DOHH2 (cell line): ENCODE data around the gene ST7.

Experiments used
- H3F3A ChIP-seq: fragments of 200-600 bp; sonication (generic), shearing (Covaris generic); 2 replicates; pipeline ENCODE4 v1.6.0; 2016; ENCODE audit warnings: antibody characterized with exemption, mild to moderate bottlenecking; ENCODE audit not compliant: control insufficient read depth, insufficient read depth
- H3K27ac ChIP-seq: fragments of 200-600 bp; sonication (generic); 2 replicates; pipeline ENCODE4 v1.5.1; 2014; ENCODE audit warnings: low read depth, mild to moderate bottlenecking, low read length, moderate library complexity
- H3K27me3 ChIP-seq: fragments of 200-600 bp; sonication (generic); 2 replicates; pipeline ENCODE4 v1.6.1; 2014; ENCODE audit warnings: mild to moderate bottlenecking, low read length, mixed read lengths; ENCODE audit not compliant: control insufficient read depth
- H3K36me3 ChIP-seq: fragments of 200-600 bp; sonication (generic); 2 replicates; pipeline ENCODE4 v1.6.1; 2014; ENCODE audit warnings: mild to moderate bottlenecking, low read length, moderate library complexity, mixed read lengths; ENCODE audit not compliant: control insufficient read depth
- H3K4me1 ChIP-seq: fragments of 200-600 bp; sonication (generic); 2 replicates; pipeline ENCODE4 v1.6.1; 2014; ENCODE audit warnings: mild to moderate bottlenecking, low read length, mixed read lengths; ENCODE audit not compliant: control insufficient read depth
- H3K4me2 ChIP-seq: fragments of 200-600 bp; sonication (generic); 2 replicates; pipeline ENCODE4 v1.6.0; 2014; ENCODE audit warnings: mild to moderate bottlenecking, low read length, moderate library complexity
- H3K4me3 ChIP-seq: fragments of 200-600 bp; sonication (generic); 2 replicates; pipeline ENCODE4 v1.5.1; 2014; ENCODE audit warnings: mild to moderate bottlenecking, low read length, mixed read lengths
- H3K79me2 ChIP-seq: fragments of 200-600 bp; sonication (generic); 2 replicates; pipeline ENCODE4 v1.6.1; 2014; ENCODE audit warnings: mild to moderate bottlenecking, low read length, mixed read lengths; ENCODE audit not compliant: control insufficient read depth
- H3K9me2 ChIP-seq: fragments of 200-600 bp; sonication (generic); replicated peaks from 2 replicates; pipeline ENCODE4 v1.6.1; 2014; ENCODE audit warnings: mild to moderate bottlenecking, low read length, mixed read lengths; ENCODE audit not compliant: control insufficient read depth
- H3K9me3 ChIP-seq: fragments of 200-600 bp; sonication (generic); 2 replicates; pipeline ENCODE4 v1.6.1; 2014; ENCODE audit warnings: antibody characterized with exemption, low read length, mixed read lengths; ENCODE audit not compliant: control insufficient read depth, insufficient read depth
- H4K20me1 ChIP-seq: fragments of 200-600 bp; sonication (generic); 2 replicates; pipeline ENCODE4 v1.6.0; 2014; ENCODE audit warnings: low read depth, mild to moderate bottlenecking, antibody characterized with exemption, low read length, moderate library complexity; ENCODE audit not compliant: control insufficient read depth, insufficient read depth
- EZH2phosphoT487 ChIP-seq: fragments of 200-600 bp; sonication (generic); IDR thresholded peaks from 2 replicates; pipeline ENCODE4 v1.6.1; 2017; ENCODE audit warnings: borderline replicate concordance, mild to moderate bottlenecking, antibody characterized with exemption, low read length, moderate library complexity, mixed read lengths
- TF ChIP-seq, protein P1 (sequence below): fragments of 200-600 bp; sonication (generic); IDR thresholded peaks from one replicate; pipeline ENCODE4 v1.5.1; 2014; ENCODE audit warnings: antibody characterized with exemption, mild to moderate bottlenecking, low read depth, low read length; ENCODE audit not compliant: poor library complexity, severe bottlenecking

The ST7 gene

DNA sequence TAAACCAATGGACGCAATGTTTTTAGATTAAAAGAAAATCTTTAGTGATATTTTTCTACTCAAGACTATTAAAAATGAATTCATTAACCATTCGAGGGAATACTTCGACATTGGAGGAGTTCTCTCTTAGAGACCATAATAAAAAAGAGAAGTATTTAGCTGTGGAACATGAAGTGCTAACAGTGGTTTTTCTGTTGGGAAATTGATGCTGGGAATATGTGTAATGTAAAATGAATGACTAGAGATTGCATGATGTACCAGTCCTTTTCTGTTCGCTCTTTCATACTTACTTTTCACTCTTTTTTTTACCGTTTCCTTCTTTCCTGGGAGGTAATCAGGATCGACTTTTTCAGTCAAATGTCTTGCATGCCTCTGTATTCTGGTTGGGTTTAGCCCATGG is 41.3 kb downstream of the ST7 start:
- no peaks in the 10 kb centered on the region for H3K79me2 ChIP-seq
- TF ChIP-seq EZH2phosphoT487: no peak
- no peaks in the 10 kb centered on the region for H3K9me2 ChIP-seq
- H3F3A ChIP-seq: no peaks in the 10 kb centered on the region
- H3K4me1 ChIP-seq: no peaks in the 10 kb centered on the region
- H3K4me3 ChIP-seq: no peak overlapping the region
- H3K36me3 ChIP-seq: no peaks in the 10 kb centered on the region
- H3K27me3 ChIP-seq: no peaks in the 10 kb centered on the region
- no peaks in the 10 kb centered on the region for H3K9me3 ChIP-seq
- no peak overlapping the region for H3K27ac ChIP-seq
- no peak overlapping the region for H3K4me2 ChIP-seq
- H4K20me1 ChIP-seq: no peaks in the 10 kb centered on the region

DNA sequence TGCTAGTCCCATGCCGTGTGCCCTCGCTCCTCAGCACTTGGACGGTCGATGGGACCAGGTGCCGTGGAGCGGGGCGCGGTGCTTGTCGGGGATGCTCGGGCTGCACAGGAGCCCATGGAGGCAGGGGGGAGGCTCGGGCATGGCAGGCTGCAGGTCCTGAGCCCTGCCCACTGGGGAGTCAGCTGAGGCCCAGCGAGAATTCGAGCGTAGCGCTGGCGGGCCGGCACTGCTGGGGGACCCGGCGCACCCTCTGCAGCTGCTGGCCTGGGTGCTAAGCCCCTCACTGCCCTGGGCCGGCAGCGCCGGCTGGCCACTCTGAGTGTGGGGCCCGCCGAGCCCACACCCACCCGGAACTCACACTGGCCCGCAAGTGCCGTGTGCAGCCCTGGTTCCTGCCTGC is 44.7 kb downstream of the ST7 start:
- TF ChIP-seq, protein P1, sequence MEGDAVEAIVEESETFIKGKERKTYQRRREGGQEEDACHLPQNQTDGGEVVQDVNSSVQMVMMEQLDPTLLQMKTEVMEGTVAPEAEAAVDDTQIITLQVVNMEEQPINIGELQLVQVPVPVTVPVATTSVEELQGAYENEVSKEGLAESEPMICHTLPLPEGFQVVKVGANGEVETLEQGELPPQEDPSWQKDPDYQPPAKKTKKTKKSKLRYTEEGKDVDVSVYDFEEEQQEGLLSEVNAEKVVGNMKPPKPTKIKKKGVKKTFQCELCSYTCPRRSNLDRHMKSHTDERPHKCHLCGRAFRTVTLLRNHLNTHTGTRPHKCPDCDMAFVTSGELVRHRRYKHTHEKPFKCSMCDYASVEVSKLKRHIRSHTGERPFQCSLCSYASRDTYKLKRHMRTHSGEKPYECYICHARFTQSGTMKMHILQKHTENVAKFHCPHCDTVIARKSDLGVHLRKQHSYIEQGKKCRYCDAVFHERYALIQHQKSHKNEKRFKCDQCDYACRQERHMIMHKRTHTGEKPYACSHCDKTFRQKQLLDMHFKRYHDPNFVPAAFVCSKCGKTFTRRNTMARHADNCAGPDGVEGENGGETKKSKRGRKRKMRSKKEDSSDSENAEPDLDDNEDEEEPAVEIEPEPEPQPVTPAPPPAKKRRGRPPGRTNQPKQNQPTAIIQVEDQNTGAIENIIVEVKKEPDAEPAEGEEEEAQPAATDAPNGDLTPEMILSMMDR: no peak
- TF ChIP-seq EZH2phosphoT487: no peak
- H3K27me3 ChIP-seq: no peaks in the 10 kb centered on the region
- H4K20me1 ChIP-seq: no peaks in the 10 kb centered on the region
- H3K27ac ChIP-seq: no peak overlapping the region
- H3K4me3 ChIP-seq: no peak overlapping the region
- H3K79me2 ChIP-seq: no peaks in the 10 kb centered on the region
- no peaks in the 10 kb centered on the region for H3K9me3 ChIP-seq
- no peak overlapping the region for H3K4me2 ChIP-seq
- H3F3A ChIP-seq: no peaks in the 10 kb centered on the region
- H3K36me3 ChIP-seq: no peaks in the 10 kb centered on the region
- H3K4me1 ChIP-seq: no peaks in the 10 kb centered on the region
- no peaks in the 10 kb centered on the region for H3K9me2 ChIP-seq

DNA sequence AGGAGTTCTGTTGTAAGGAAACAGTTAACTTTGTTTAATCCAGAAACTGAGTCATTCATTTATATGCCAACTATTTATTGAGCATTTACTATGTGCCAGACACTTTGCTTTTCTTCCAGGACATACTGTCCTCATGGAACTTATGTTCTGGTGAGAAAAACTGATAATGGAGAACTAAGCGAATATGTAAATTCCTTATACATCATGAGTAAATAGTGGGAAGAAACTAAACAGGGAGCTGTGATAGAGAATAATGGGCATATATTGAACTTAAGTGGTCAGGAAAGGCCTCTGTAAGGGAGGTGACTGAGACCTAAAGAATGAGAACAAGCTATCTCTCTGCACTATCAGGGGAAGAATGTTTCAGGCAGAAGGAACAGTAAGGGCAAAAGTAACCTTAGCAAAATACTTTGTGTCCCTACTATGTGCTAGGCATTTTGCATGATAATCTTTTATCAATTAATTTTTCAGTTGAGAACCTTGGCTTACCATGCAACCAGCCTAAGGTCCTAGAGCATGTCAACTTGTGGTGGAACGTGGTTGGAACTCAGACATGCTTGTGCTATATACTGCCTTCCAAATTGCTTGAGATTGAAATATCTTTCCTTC is 45.4 kb downstream of the ST7 start:
- H4K20me1 ChIP-seq: no peaks in the 10 kb centered on the region
- no peaks in the 10 kb centered on the region for H3F3A ChIP-seq
- no peaks in the 10 kb centered on the region for H3K79me2 ChIP-seq
- H3K4me3 ChIP-seq: no peak overlapping the region
- no peaks in the 10 kb centered on the region for H3K36me3 ChIP-seq
- H3K4me1 ChIP-seq: no peaks in the 10 kb centered on the region
- H3K4me2 ChIP-seq: no peak overlapping the region
- no peak overlapping the region for H3K27ac ChIP-seq
- H3K27me3 ChIP-seq: no peaks in the 10 kb centered on the region
- no peaks in the 10 kb centered on the region for H3K9me2 ChIP-seq
- TF ChIP-seq, protein P1: no peak
- no peak for TF ChIP-seq EZH2phosphoT487
- no peaks in the 10 kb centered on the region for H3K9me3 ChIP-seq

DNA sequence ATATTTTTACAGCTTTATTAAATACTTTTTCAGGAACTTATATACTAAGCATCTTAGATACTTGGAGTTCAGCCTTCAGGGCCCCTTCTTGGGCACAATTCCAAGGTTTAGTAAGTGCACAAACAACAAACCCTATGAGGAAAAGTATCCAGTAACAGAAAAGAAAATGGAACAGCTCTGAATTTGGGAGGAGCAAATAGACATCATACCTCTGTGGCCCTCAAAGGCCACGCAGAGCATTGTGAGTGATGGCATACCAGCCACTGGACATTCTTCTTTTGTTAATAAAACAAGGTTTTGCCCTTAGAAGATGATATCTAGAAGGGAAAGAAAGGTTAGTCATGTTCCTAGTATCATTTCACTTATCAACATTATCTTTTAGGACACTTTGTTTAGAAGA is 46.0 kb downstream of the ST7 start:
- no peak overlapping the region for H3K27ac ChIP-seq
- H3K79me2 ChIP-seq: no peaks in the 10 kb centered on the region
- H3K4me3 ChIP-seq: no peak overlapping the region
- no peaks in the 10 kb centered on the region for H3F3A ChIP-seq
- TF ChIP-seq, protein P1: no peak
- TF ChIP-seq EZH2phosphoT487: no peak
- no peaks in the 10 kb centered on the region for H3K36me3 ChIP-seq
- no peaks in the 10 kb centered on the region for H3K27me3 ChIP-seq
- no peaks in the 10 kb centered on the region for H3K4me1 ChIP-seq
- no peaks in the 10 kb centered on the region for H3K9me2 ChIP-seq
- H3K4me2 ChIP-seq: no peak overlapping the region
- no peaks in the 10 kb centered on the region for H4K20me1 ChIP-seq
- no peaks in the 10 kb centered on the region for H3K9me3 ChIP-seq
